Measurements from ENCODE around the gene BRD8. TPM values are rescaled to one million over a fixed set of nuclear protein-coding genes. Genes with fewer than 3 reads are reported as not detected.

Gene BRD8
- total and polyA plus RNA-seq, 8 donors, result 20.4 to 58.2 (median 43.0) TPM

GRCh38 chr5:138107213-138107612 is 71.2 kb downstream of the BRD8 start:
- no peak for TF ChIP-seq POLR2AphosphoS5 (IDR thresholded peaks at IDR 0.05)
- no peak for TF ChIP-seq CTCF (IDR thresholded peaks at IDR 0.05)
- no peak for TF ChIP-seq EP300 (IDR thresholded peaks at IDR 0.05)
- no peak for TF ChIP-seq POLR2A (IDR thresholded peaks at IDR 0.05)
- WGBS, 5 donors, result 5 to 35% (median 21%) methylated on average over 1 of the region's 1 CpG
- Histone ChIP-seq H3K4me1 (peaks cover 0 to 12% (median 3%) of the 10 kb centered on the region in 4 donors), H3K36me3 (no peaks in the 10 kb centered on the region), H3K27ac (no peak overlapping the region), H3K9me3 (no peaks in the 10 kb centered on the region), H3K27me3 (peaks cover 0 to 4% (median 0%) of the 10 kb centered on the region in 3 donors), H3K4me3 (no peak overlapping the region)
- intact Hi-C loops (cut with DNase I; ENCODE audit: low total_unique reads), result no loop called here
- DNase-seq, result no peak

DNA sequence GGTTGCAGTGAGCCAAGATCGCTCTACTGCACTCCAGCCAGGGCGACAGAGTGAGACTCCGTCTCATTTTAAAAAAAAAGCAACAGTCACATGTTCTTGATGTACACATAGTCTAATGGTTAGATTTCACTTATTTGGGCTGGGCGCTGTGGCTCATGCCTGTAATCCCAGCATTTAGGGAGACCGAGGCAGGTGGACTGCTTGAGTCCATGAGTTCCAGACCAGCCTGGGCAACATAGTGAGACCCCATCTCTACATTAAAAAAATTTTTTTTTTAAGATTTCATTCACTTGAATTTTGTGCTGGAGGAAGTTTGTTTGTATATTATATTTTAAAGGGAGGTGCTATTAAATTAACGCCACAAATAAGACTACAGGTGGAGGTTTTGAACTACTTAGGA is 72.7 kb downstream of the BRD8 start:
- H3K4me1 ChIP-seq, result peaks cover 0 to 6% (median 3%) of the 10 kb centered on the region in 4 donors
- intact Hi-C loops (cut with DNase I; ENCODE audit: low total_unique reads), result no loop called here

GRCh38 chr5:138103319-138103637 is 75.2 kb downstream of the BRD8 start:
- no peak for TF ChIP-seq POLR2A (IDR thresholded peaks at IDR 0.05)
- TF ChIP-seq CTCF (IDR thresholded peaks at IDR 0.05), result no peak
- 20 to 35% (median 25%) methylated on average over 3 of the region's 3 CpGs for WGBS, 5 donors
- Histone ChIP-seq H3K27ac (no peak overlapping the region), H3K36me3 (no peaks in the 10 kb centered on the region), H3K4me1 (peaks cover 0 to 6% (median 3%) of the 10 kb centered on the region in 4 donors), H3K4me3 (no peak overlapping the region), H3K27me3 (peaks cover 0 to 7% (median 0%) of the 10 kb centered on the region in 3 donors), H3K9me3 (no peaks in the 10 kb centered on the region)
- no peak for DNase-seq
- intact Hi-C loops (cut with DNase I; ENCODE audit: low total_unique reads), result no loop called here

More for the DNA sequence above, 72.7 kb downstream of the BRD8 start:
- no peaks in the 10 kb centered on the region for H3K9me3 ChIP-seq
- H3K36me3 ChIP-seq, result no peaks in the 10 kb centered on the region
- no peak overlapping the region for H3K27ac ChIP-seq
- no peak for TF ChIP-seq POLR2AphosphoS5 (IDR thresholded peaks at IDR 0.05)
- TF ChIP-seq EP300 (IDR thresholded peaks at IDR 0.05), result no peak
- TF ChIP-seq POLR2A (IDR thresholded peaks at IDR 0.05), result no peak
- no peak for TF ChIP-seq CTCF (IDR thresholded peaks at IDR 0.05)
- H3K4me3 ChIP-seq, result no peak overlapping the region
- no peaks in the 10 kb centered on the region for H3K27me3 ChIP-seq
- 91 to 93% (median 92%) methylated on average over 6 of the region's 6 CpGs for WGBS, 5 donors
- no peak for DNase-seq

DNA sequence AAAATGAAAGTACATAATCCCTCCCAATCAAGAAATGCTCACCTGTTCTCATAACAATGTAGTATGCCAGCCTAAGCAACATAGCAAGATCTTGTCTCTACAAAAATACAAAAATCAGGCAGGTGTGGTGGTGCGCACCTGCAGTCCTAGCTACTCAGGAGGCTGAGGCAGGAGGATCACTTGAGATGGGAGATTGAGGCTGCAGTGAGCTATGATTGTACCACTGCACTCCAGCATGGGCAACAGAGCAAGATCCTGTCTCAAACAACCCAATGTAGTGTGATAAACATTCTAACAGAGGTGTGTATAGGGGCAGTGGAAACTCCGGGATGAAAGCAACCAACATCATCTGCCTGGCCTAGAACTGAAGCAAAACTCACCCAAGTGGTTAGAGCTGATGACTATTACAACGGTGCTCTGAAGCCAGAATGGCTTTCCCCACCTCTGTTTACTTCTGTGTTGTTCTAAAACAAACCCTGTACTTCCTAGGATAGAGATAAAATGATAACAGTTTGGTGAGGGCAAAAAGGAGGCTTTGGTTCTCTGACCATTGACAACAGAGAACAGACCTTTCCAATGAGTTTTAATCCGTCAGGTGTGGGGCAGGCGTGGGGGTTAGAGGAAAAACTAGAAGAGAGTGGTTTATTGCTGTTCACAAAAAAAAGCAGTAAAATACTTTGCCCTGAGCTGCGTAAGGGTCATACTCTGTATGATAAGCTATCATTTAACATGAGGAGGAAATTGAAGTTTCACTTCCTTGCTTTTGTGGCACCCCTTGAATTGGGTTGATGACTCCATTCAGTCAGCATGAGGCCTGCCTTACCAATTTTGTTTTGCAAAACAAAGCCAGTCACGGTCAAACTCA is 75.7 kb downstream of the BRD8 start:
- H3K27ac ChIP-seq, result no peak overlapping the region
- TF ChIP-seq CTCF (IDR thresholded peaks at IDR 0.05) (no peak), POLR2AphosphoS5 (IDR thresholded peaks at IDR 0.05) (no peak), EP300 (IDR thresholded peaks at IDR 0.05) (no peak), POLR2A (IDR thresholded peaks at IDR 0.05) (no peak)
- no peak for DNase-seq
- H3K27me3 ChIP-seq, result peaks cover 0 to 12% (median 0%) of the 10 kb centered on the region in 3 donors
- intact Hi-C loops (cut with DNase I; ENCODE audit: low total_unique reads), result no loop called here
- H3K4me1 ChIP-seq, result peaks cover 0 to 5% (median 2%) of the 10 kb centered on the region in 4 donors
- no peaks in the 10 kb centered on the region for H3K9me3 ChIP-seq
- H3K4me3 ChIP-seq, result no peak overlapping the region
- H3K36me3 ChIP-seq, result no peaks in the 10 kb centered on the region
- WGBS, 5 donors, result 40 to 54% (median 50%) methylated on average over 7 of the region's 7 CpGs

Data from stomach (tissue), 9 donors.